B cell (primary cell): ENCODE results near the gene NFRKB. TPM values are rescaled to one million over a fixed set of nuclear protein-coding genes. Genes with fewer than 3 reads are reported as not detected.

Source experiments
- ATAC-seq: fragments of 200-7000 bp; cut with Tn5 transposase; one replicate; pipeline ENCODE4 v1.10.0; 2021; ENCODE audit warnings: low read depth, mild to moderate bottlenecking, moderate number of reproducible peaks, moderate library complexity
- CTCF ChIA-PET: fragments of 350-600 bp; sonication (Branson Sonifier 250); formaldehyde crosslinking; loops from one replicate; lab custom pipeline; 2021; ENCODE audit warnings: antibody characterized with exemption, inconsistent platforms; lab: Charles Lee
- POLR2A ChIA-PET: fragments of 350-600 bp; sonication (Branson Sonifier 250); formaldehyde crosslinking; loops from one replicate; lab custom pipeline; 2021; ENCODE audit warnings: antibody characterized with exemption; lab: Charles Lee
- DNase-seq: peaks from one replicate; pipeline ENCODE4 v3.0.0; 2013
- H2AFZ ChIP-seq: 2 replicates; pipeline ENCODE4 v1.6.1; 2012; ENCODE audit warnings: mild to moderate bottlenecking, low read depth, low read length; ENCODE audit not compliant: insufficient read depth, poor library complexity, severe bottlenecking
- H3K27ac ChIP-seq, 2 donors: 1 replicate in 1 of 2; 2 replicates in 1 of 2; pipeline ENCODE4 v1.5.1; 2012 to 2013; ENCODE audit warnings: low read length in 2 of 2, mild to moderate bottlenecking in 2 of 2, moderate library complexity in 1 of 2
- H3K27me3 ChIP-seq, 4 experiments: fragments of 200-600 bp in 1 of 4; sonication (generic) in 1 of 4; replicated peaks in 1 of 4; 1 replicate in 2 of 4; 2 replicates in 2 of 4; pipeline versions ENCODE4 v1.6.1 to v1.7.0; 2013 to 2016; ENCODE audit warnings: low read length in 3 of 4, mild to moderate bottlenecking in 2 of 4, mixed read lengths in 1 of 4, moderate library complexity in 1 of 4; ENCODE audit not compliant: insufficient read depth in 4 of 4, control insufficient read depth in 3 of 4; ENCODE audit errors: control extremely low read depth in 1 of 4
- H3K36me3 ChIP-seq, 2 experiments: replicated peaks in 1 of 2; 1 replicate in 1 of 2; 2 replicates in 1 of 2; pipeline versions ENCODE4 v1.6.1 to v1.7.1; 2013; ENCODE audit warnings: low read length in 1 of 2; ENCODE audit not compliant: insufficient read depth in 2 of 2, control insufficient read depth in 1 of 2; ENCODE audit errors: control extremely low read depth in 1 of 2, extremely low read depth in 1 of 2
- H3K4me1 ChIP-seq, 2 donors: fragments of 200-600 bp in 1 of 2; sonication (generic) in 1 of 2; 1 replicate in 1 of 2; 2 replicates in 1 of 2; pipeline versions ENCODE4 v1.5.1 to v1.6.1; 2013 to 2017; ENCODE audit warnings: low read length in 2 of 2; ENCODE audit not compliant: control insufficient read depth in 2 of 2, insufficient read depth in 2 of 2
- H3K4me2 ChIP-seq: replicated peaks from 2 replicates; pipeline ENCODE3; 2012; ENCODE audit warnings: mild to moderate bottlenecking, low read depth, low read length; ENCODE audit not compliant: poor library complexity, severe bottlenecking
- H3K4me3 ChIP-seq, 5 experiments: fragments of 200-600 bp in 1 of 5; sonication (generic) in 1 of 5; 1 replicate in 3 of 5; 2 replicates in 2 of 5; pipeline versions ENCODE4 v1.5.1 to v1.7.0; 2011 to 2016; ENCODE audit warnings: low read length in 4 of 5, mild to moderate bottlenecking in 4 of 5, low read depth in 2 of 5, control low read depth in 1 of 5, moderate library complexity in 1 of 5; ENCODE audit not compliant: insufficient read depth in 1 of 5; ENCODE audit errors: control extremely low read depth in 1 of 5, extremely low read depth in 1 of 5
- H3K79me2 ChIP-seq: fragments of 200-600 bp; sonication (generic); one replicate; pipeline ENCODE4 v1.6.0; 2016; ENCODE audit warnings: low read length; ENCODE audit not compliant: control insufficient read depth, insufficient read depth
- H3K9ac ChIP-seq: fragments of 200-600 bp; sonication (generic); 2 replicates; pipeline ENCODE4 v1.6.1; 2017; ENCODE audit warnings: mild to moderate bottlenecking, low read length, moderate library complexity
- H3K9me3 ChIP-seq, 3 donors: one replicate each; pipeline versions ENCODE4 v1.6.1 to v1.7.1; 2013; ENCODE audit warnings: low read length in 2 of 3; ENCODE audit not compliant: control insufficient read depth in 2 of 3, insufficient read depth in 1 of 3; ENCODE audit errors: control extremely low read depth in 1 of 3
- H4K20me1 ChIP-seq: 2 replicates; pipeline ENCODE4 v1.6.0; 2012; ENCODE audit warnings: mild to moderate bottlenecking, low read length; ENCODE audit not compliant: insufficient read depth, control insufficient read depth, poor library complexity, severe bottlenecking
- H3K27ac Mint-ChIP-seq: one replicate; pipeline ENCODE4 v1.8.0; 2021; ENCODE audit warnings: mixed read lengths
- H3K27me3 Mint-ChIP-seq: one replicate; pipeline ENCODE4 v1.8.0; 2021; ENCODE audit warnings: mixed read lengths
- H3K4me1 Mint-ChIP-seq: one replicate; pipeline ENCODE4 v1.8.0; 2021; ENCODE audit warnings: mixed read lengths
- H3K4me3 Mint-ChIP-seq: one replicate; pipeline ENCODE4 v1.8.0; 2021; ENCODE audit warnings: mixed read lengths
- H3K9me3 Mint-ChIP-seq: one replicate; pipeline ENCODE4 v1.8.0; 2022; ENCODE audit warnings: mixed read lengths; ENCODE audit not compliant: insufficient read depth
- EZH2 ChIP-seq: IDR thresholded peaks from 2 replicates; pipeline ENCODE4 v1.6.1; 2012; ENCODE audit warnings: borderline replicate concordance, low read depth, mild to moderate bottlenecking, moderate library complexity, low read length; ENCODE audit not compliant: insufficient read depth, poor library complexity, severe bottlenecking
- WGBS: methylation state at CpG from one replicate; pipeline ENCODE4 v1.1.5; 2013; ENCODE audit warnings: missing lambda C conversion rate; ENCODE audit not compliant: insufficient coverage; 5-methylcytosine and 5-hydroxymethylcytosine counted together
- intact Hi-C: fragments of 100-400 bp; cut with micrococcal nuclease; formaldehyde crosslinking; loops from one replicate; pipeline ENCODE4 v1.10.0; 2022
- polyA plus RNA-seq: library from polyadenylated mRNA; depleted of rRNA; stranded (reverse); fragments of >200 nt; gene quantifications from 2 replicates; pipeline ENCODE4 v1.2.3, GENCODE V29; 2012
- total RNA-seq, 2 donors: library from RNA; stranded (reverse); fragments of 120-200 nt in 1 of 2; gene quantifications; 1 replicate in 1 of 2; 2 replicates in 1 of 2; pipeline versions ENCODE4 v1.2.3 to v1.2.4, GENCODE V29; 2013 to 2022
- TF ChIP-seq, protein P1 (sequence below): fragments of 200-600 bp; IDR thresholded peaks from one replicate; pipeline ENCODE4 v1.8.0; 2022; ENCODE audit warnings: antibody characterized with exemption, mild to moderate bottlenecking

NFRKB gene
- total and polyA plus RNA-seq, 2 donors (not counting 1 experiment from before 2014, with no cell fraction given): 28.2 to 36.9 TPM

- Histone ChIP-seq H3K27me3 (no peaks in the 10 kb centered on the region), H3K9me3 (no peaks in the 10 kb centered on the region), H3K27ac (no peak overlapping the region), H3K4me3 (no peak overlapping the region), H3K9ac (no peak overlapping the region), H4K20me1 (no peaks in the 10 kb centered on the region), H2AFZ (no peak overlapping the region), H3K36me3 (peaks cover 0 to 9% of the 10 kb centered on the region in 2 experiments), H3K4me2 (no peak overlapping the region), H3K4me1 (no peaks in the 10 kb centered on the region), H3K79me2 (no peaks in the 10 kb centered on the region)
- ChIA-PET CTCF (interaction anchor here (0.9 to 1.3 kb wide), 2 partner anchors 9 to 282 kb away, joined by 3 read pairs; no protein-coding TSS in a partner anchor), POLR2A (no interaction called here)
- no peaks in the 10 kb centered on the region for H3K4me1 Mint-ChIP-seq
- H3K27ac Mint-ChIP-seq: no peak overlapping the region
- H3K27me3 Mint-ChIP-seq: no peaks in the 10 kb centered on the region
- 64% methylated on average over 11 of the region's 13 CpGs for WGBS
- intact Hi-C loops: no loop called here
- no peak overlapping the region for H3K4me3 Mint-ChIP-seq
- no peaks in the 10 kb centered on the region for H3K9me3 Mint-ChIP-seq
- ATAC-seq (no peak), DNase-seq (no peak)
- TF ChIP-seq EZH2: no peak
- TF ChIP-seq, protein P1, sequence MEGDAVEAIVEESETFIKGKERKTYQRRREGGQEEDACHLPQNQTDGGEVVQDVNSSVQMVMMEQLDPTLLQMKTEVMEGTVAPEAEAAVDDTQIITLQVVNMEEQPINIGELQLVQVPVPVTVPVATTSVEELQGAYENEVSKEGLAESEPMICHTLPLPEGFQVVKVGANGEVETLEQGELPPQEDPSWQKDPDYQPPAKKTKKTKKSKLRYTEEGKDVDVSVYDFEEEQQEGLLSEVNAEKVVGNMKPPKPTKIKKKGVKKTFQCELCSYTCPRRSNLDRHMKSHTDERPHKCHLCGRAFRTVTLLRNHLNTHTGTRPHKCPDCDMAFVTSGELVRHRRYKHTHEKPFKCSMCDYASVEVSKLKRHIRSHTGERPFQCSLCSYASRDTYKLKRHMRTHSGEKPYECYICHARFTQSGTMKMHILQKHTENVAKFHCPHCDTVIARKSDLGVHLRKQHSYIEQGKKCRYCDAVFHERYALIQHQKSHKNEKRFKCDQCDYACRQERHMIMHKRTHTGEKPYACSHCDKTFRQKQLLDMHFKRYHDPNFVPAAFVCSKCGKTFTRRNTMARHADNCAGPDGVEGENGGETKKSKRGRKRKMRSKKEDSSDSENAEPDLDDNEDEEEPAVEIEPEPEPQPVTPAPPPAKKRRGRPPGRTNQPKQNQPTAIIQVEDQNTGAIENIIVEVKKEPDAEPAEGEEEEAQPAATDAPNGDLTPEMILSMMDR: no peak
Measured at GRCh38 chr11:129930743-129931142, 35.4 kb upstream of the NFRKB start.

- H3K27ac Mint-ChIP-seq: no peak overlapping the region
Measured at GRCh38 chr11:129930296-129930695, 34.9 kb upstream of the NFRKB start.

More at GRCh38 chr11:129930296-129930695, 34.9 kb upstream of the NFRKB start:
- intact Hi-C loops: no loop called here
- no peaks in the 10 kb centered on the region for H3K27me3 Mint-ChIP-seq
- Histone ChIP-seq H2AFZ (no peak overlapping the region), H3K27me3 (no peaks in the 10 kb centered on the region), H3K9ac (no peak overlapping the region), H3K4me1 (no peaks in the 10 kb centered on the region), H3K36me3 (peaks cover 0 to 9% of the 10 kb centered on the region in 2 experiments), H3K9me3 (no peaks in the 10 kb centered on the region), H3K27ac (no peak overlapping the region), H3K4me3 (no peak overlapping the region), H3K4me2 (no peak overlapping the region), H4K20me1 (no peaks in the 10 kb centered on the region), H3K79me2 (no peaks in the 10 kb centered on the region)
- 84% methylated on average over 4 of the region's 6 CpGs for WGBS
- H3K9me3 Mint-ChIP-seq: no peaks in the 10 kb centered on the region
- DNase-seq (no peak), ATAC-seq (no peak)
- H3K4me3 Mint-ChIP-seq: no peak overlapping the region
- H3K4me1 Mint-ChIP-seq: no peaks in the 10 kb centered on the region
- POLR2A ChIA-PET: no interaction called here
- TF ChIP-seq EZH2: no peak
- TF ChIP-seq, protein P1: no peak
- CTCF ChIA-PET: interaction anchor here (0.9 to 19.3 kb wide), 4 partner anchors 9 to 282 kb away, joined by 3 to 339 read pairs (median 4); no protein-coding TSS in a partner anchor
